HG03575 (cell line): ENCODE data around the gene AP3D1.
"Not testable (repeated sequence)": the region's sequence is repeated elsewhere in the genome, so short reads cannot be mapped to it uniquely, and the experiment has no call there.

Source experiments
- ATAC-seq: cut with Tn5 transposase; IDR thresholded peaks from one replicate; pipeline ENCODE4 v1.9.1; 2021; ENCODE audit not compliant: unreplicated experiment, insufficient number of reproducible peaks, low FRiP score; ENCODE audit errors: extremely low read depth

Gene AP3D1

DNA sequence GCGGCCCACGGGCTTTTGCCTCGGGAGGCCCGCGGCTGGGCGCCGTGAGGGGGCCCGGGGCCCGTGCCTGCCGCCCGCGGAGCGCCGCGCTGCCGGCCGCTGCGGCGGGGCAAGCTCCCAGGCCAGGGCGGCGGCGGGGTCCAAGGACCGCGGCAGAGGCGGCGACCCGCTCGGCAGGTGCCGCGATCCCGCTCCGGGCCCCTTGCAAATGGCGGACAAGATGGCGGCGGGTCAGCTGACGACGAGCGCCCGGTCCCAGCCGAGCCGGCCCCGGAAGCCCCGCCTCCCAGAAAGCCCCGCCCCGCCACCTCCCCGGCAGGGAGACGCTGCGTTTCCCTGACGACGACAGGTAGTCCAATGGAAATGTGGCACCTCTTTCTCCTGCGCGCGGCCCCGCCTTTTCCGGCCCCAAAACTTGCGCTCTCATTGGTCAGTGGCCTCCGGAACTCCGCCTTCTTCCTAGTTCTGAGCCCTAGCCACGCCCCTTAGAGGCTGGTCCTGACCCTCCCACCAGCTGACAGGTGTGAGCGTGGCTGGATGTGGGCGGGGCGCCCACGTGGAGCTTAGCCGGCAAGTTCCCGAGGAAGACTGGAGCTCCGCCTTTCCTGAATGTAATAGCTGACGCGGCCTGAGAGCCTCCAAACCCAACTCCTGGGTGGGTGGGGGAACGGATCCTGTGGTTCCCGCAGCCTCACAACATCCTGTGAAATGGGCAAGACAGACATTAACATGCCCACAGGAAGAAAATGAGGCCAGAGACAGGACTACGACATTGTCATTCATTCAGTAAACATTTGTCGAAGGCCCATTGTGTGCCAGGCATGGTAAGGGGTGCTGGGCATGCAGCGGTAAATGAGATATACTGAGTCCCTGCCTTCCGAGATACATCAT is at the start of gene AP3D1:
Gene AP3D1 (minus strand): TSS at position 228 of the 891 bp plus-strand sequence. CDS start 232 bp downstream, outside the sequence.
- peak; percentile 57 for ATAC-seq

DNA sequence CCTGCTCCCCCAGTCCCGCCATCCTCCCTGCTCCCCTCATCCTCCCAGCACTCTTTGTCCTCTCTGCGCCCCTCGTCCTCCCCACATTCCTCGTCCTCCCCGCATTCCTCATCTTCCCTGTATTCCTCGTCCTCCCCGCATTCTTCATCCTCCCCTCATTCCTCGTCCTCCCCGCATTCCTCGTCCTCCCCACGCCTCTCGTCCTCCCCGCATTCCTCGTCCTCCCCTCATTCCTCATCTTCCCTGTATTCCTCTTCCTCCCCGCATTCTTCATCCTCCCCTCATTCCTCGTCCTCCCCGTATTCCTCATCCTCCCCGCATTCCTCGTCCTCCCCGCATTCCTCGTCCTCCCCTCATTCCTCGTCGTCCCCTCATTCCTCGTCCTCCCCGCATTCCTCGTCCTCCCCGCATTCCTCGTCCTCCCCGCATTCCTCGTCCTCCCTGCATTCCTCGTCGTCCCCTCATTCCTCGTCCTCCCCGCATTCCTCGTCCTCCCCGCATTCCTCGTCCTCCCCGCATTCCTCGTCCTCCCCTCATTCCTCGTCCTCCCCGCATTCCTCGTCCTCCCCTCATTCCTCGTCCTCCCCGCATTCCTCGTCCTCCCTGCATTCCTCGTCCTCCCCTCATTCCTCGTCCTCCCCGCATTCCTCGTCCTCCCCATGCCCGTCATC is 49.4 kb upstream of the AP3D1 start:
- not testable (repeated sequence) for ATAC-seq

DNA sequence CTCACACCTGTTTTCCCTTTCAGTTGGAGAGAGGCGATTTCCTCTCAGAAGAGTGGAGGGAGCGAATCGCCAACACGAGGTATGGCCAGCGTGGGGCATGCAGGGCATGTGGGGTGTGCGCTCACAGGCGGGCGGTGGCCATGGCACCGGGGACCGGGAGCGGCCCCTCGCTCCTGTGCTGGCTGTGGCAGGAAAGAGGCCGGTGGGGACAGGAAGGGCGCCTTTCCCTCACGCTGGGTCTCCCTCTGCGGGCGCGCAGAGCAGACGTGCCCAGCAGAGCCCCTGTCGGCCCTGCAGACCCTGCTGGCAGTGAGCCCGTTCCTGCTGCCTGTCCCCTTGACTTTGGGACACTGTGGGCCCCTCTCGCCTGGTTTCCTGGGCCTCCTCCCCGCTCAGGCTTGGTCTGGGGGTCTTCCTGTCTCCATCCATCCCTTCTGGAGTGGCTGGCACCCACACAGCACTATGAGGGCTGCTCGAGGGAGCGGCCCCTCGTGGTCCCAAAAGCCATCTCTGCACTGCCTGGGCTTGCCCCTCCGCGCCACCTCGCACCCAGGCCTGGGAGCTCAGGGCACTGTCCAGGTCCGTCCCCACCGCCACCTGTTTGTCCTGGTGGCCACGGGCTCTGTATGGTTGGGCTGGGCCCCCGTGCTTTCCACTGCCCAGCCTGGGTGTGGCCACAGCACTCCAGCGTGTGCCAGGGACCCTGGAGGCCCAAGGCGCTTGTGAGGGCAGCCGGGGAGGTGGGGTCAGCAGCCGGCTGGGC is 48.7 kb upstream of the AP3D1 start:
- no peak for ATAC-seq

DNA sequence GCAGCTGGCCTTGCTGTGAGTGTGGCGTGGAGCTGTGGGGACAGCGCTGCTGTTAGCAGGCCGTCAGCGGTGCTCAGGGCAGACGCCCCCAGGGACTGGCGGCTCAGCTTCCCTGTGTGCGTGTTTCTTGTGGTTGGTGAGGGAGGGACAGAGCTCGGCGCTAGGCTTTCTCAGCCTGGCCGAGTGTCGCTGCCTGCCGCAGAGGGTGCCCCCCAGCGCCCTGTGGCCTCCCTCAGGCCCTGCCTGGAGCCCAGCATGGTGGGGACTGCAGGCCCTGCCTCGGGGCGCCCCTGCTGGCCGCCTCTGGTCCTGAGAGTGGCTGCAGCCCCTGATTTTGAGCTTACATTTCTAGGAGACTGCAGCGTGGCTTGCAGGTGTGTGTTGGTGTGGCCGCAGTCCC is 47.8 kb upstream of the AP3D1 start:
- ATAC-seq, result no peak

DNA sequence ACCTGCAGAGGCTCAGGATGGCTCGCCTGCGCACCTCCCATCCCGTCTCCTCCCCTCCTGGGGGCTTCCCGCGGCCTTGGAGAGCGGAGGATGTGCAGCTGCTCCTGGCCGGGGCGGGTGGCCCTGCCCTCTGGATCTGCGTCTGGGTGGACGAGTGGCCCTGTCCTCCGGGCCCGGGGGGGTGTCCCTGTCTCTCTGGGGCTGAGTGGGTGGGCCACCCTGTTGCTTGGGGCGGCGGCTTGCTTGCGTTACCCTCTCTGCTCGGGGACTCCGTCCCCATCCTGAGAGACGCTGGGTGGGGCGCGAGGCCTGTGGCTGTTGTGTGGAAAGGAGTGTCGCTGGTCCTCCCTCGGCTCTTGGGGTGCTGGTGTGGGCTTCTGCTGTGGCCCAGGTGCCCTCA is 47.0 kb upstream of the AP3D1 start:
- ATAC-seq, result no peak

DNA sequence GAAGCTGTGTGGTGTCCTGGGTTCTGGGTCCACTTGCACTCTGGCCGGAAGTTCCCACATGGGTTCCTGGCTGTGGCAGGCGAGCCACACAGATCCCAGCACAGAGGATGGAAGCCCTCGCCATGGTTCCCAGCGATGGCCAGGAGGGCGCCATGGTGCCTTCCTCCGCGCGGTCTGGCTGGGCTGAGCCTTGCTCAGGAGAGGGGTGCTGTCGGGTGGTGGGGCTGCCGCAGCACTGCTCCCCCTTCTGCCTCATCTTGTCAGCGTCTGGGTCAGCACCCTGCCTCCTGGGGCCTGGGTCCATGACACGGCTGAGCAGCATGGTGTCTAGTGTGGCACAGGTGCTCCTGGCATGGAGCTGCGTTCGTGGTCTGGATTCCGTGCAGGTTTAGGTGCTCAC is 45.9 kb upstream of the AP3D1 start:
- ATAC-seq, result no peak

DNA sequence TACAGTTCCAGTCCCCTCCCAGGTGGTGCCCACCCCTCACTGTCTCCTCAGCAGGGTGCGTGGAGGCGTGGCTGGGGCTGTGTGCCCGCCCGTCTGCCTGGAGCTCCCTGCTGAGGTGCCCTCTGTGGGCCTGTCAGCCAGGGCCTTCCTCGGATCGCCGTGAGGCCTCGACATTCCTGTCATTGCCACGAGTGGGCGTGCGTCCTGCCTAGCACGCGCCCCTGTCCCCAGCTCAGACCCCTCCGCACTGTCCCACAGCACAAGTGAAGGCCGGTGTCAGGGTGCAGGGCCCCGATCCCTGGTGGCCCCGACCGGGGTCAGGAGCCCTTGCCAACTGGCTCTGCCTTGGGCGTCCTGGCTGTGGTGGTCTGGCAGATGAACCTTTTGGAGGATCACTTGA is 44.5 kb upstream of the AP3D1 start:
- ATAC-seq, result no peak

DNA sequence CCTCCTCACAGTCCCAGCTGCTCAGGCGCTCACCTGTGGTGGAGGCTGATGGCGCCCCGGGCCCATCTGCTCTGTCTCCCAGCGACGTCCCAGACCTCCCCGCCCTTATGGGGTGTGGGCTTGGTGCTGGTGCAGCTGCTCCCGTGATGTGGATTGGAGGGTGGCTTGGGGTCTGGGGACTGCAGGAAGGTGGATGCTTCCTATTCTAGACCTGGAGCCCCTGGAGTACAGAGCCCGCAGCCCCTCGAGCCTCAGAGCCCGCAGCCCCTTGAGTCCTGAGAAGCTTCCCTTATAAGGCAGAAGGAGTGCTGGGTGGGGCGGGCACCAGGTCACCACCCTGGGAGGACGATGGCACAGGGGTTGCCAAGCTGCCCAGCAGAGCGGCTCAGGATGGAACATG is 44.0 kb upstream of the AP3D1 start:
- no peak for ATAC-seq

DNA sequence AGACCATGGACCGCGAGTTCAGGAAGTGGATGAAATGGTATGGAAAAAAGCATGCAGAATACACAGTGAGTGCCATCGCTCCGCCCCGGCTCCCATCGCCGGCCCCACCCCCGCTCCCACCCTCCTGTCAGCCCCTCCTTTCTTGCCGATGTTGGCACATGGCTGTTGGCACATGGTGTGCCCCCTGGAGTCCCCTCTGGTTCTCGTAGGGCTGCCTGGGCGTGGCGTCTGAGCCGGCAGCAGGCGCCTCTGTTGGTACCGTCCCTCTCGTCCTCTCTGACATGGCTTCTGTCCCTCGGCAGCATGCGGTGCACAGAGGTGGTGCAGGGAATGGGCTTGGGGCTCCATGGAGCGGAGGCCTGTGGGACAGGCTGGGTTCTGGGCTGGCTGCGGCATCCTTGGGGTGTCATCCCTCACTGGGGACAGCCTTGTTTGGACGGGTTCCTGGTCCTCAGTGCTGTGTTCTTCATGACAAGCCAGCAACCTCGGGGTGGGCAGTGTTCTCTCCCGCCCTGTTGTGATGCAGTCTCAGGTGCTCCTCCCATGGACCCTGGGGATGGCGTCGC is 43.2 kb upstream of the AP3D1 start:
- ATAC-seq, result no peak

DNA sequence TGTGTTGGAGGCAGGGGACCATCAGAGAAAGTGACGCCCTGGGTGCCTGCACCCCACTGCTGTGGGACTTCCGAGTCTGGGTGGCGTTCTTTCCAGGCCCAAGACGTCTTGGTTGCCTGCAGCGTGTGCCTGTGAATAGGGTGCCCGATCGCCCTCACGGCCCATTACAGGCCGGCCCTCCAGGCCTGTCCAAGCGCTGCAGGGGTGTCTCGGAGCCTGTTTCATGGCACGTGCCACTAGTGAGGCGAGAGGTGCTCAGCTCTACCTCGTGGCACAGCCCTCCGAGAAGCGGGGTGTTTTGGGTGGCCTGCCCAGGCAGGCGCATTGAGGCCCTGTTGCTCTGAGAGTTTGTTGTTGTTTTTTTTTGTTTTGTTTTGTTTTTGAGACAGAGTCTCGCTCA is 42.4 kb upstream of the AP3D1 start:
- ATAC-seq, result no peak

DNA sequence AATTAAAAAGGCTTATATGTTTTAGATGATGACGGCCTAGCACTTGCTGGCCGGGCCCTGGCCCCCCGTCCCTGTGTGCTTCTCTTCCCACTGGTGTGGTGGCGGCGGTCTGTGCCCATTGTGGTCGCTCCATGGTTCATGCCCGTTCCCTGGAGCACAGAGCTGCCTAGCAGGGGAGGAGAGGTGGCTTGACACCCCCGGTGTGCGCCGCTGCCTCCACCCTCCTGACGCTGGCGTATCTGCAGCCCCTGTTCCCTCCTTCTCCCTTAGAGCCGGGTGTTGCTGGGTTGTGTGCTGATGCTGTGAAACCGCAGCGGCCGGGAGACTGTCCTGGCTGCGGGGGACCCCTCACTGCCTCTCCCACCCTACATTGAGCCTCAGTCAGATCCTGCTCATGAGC is 41.5 kb upstream of the AP3D1 start:
- ATAC-seq, result no peak

DNA sequence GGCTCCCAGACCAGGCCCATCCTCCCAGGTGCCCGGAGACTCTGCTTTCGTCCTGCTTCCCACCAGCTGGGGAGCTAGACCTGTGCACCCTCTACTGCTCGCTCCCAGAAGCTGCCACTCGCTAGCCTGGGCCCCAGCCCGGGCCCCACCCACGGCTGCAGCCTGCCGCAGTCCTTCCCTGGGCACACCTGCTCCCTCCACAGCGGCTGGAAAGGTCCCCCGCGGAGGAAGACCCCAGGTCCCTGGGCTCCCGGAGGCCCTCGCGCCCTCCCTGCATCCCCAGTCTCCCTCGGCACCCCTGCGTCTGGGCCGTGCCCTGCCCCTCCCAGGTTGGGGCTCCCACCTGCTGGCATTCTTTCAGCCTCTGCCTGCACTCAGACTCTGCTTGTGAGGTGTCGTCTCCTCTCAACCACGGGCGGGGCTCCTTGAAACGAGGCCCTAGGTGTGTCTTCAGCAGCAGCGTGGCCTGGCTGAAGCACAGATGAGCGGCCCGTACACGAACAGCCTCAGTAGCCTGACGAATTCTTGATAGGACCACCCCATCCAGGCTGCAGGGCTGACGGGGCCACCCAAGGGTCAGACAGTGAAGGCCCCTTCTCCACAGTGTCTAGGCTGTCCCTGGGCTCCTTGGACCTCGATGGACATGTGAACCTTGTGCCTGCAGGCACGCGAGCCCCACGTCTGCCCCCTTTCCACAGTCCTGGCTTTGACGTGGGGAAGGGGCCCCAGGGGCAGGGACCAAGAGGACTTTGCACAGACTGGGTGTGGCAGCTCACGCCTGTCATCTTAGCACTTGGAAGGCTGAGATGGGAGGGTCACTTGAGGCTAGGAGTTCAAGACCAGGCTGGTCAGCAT is 40.3 kb upstream of the AP3D1 start:
- no peak for ATAC-seq

DNA sequence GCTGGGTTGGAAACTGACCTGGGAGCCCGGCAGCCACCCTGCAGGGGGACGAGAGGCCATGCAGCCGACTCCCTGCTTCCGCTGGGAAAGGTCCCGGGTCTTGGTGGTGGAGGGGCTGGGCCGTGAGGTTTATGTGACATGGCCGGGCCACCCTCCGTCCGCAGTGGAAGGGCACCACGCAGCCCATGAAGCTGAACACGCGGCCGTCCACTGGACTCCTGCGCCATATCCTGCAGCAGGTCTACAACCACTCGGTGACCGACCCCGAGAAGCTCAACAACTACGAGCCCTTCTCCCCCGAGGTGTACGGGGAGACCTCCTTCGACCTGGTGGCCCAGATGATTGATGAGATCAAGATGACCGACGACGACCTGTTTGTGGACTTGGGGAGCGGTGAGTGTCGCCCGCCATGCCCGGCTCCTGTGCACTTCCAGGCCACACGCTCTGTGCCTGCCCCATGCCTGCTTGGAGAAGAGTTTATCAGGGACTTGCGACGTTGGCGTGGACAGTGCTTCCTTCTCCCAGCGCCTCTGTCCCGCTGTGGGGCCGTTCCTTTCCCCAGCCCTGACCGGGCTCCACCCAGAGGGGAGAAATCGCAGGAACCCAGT is 39.6 kb upstream of the AP3D1 start:
- no peak for ATAC-seq

DNA sequence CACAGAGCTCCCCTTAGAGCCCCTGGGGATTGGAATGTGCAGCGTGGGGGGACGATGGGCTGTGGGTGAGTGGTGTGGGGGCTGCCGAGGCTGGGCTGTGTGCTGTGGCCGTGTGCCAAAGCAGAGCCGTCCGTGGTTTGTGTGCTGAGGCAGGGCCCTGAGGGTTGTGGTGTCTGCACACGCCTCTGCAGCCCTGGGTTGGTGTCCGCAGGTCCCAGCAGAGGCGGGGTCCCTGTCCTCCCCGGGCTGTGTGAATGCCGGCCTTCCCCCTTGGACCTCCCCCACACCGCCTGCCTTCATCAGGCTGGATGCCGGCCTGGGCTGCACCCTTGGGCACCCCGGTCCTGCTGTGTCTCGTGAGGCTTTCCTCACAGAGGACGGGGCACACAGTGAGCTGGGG is 38.5 kb upstream of the AP3D1 start:
- no peak for ATAC-seq

DNA sequence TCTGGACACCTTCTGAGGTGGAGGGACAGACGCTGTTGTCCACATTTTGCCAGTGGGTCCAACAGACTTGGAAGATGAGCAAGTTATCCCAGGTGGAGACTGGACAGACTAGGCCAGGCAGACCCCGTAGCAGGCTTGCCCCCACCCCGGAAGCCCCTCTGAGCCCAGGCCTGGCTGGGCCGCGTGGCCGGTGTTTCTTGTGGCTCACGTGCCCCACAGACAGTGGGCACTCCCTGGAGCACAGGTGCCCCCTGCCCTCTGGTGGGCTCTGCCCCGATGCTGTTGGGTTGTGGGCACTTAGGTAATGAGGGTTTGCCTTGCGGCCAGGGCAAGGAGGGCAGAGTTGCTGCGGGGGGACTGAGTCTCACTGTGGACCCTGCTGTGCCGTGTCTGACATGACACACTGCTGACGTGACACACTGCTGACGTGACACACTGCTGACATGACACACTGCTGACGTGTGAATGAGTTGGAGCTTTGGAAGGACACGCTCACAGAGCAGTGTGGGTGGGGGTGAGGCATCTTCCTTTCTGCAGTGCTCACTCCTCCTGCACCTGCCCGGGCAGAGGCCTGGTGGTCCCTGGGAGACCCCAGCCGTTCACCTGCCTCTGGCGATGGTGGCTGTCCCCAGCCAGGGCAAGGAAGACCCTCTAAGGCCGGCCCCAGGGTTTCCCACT is 37.5 kb upstream of the AP3D1 start:
- ATAC-seq, result no peak

DNA sequence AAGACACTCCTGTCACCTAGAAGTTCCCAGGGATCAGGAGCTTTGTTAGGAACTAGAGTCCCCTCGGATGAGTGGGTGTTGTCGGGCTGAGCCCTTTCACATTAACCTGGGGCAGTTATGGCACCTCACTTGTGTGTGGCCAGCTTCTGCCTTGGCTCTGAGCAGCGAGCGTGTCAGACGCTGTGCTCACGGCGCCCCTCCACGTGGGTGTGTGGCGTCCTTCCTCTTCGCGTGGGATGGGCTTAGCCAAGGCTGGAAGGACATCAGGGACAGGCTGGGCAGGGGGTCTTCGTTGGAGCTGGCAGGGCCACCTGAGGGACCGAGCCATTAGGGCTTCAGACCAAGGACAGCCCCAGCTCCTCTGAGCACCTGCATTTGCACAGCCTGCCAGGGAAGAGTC is 35.8 kb upstream of the AP3D1 start:
- no peak for ATAC-seq

DNA sequence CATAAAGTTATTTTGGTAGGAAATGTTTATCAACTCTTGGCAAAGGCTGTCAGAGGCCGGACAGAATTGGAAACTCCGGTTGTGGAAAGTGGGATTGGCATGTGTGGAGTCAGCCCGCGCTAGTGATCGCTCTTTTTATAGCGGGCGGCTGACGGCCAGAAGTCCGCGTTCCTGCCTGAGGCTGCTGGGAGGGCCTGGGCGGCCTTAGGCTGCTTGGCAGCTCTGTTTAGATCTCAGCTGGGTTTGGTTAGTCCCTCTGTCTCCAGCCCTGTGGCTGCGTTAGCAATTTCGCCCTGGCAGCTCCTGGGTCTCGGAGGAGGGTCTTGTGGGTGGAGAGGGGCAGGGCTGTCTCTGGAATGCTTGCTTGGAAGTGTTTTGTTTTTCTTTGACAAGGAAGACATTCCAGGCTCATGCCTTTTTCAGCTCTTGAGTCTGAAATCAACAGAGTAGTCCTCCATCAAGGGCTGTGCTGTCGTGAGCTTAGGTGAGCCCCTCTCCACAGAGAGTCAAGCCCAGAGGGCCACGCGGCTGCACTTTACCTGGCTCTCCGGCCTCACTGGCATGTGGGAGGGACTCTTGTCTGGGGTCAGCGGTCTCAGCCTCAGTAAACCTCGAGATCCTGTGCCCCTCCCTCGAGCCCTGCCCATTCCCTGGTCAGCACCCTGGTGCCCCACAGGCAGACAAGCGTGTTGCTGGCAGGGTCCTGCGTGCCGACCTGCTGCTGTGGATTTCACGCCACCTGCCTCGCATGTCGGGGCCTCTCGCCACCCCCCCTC is 34.9 kb upstream of the AP3D1 start:
- ATAC-seq, result no peak
